ENCODE measurements around the gene KRTAP1-4. TPM values are rescaled to one million over a fixed set of nuclear protein-coding genes. Genes with fewer than 3 reads are reported as not detected.
"Not testable (repeated sequence)": the region's sequence is repeated elsewhere in the genome, so short reads cannot be mapped to it uniquely, and the experiment has no call there.

The KRTAP1-4 gene
- total RNA-seq, 1 donor from 2014 or later = not detected

GRCh38 chr17:41008811-41009210, 21.2 kb downstream of the KRTAP1-4 start, which contains the start of gene KRTAP3-1:
KRTAP3-1 (minus strand) TSS chr17:41009128; CDS start chr17:41009074, 54 bp downstream.
- no peak for DNase-seq
- H3K4me1 Mint-ChIP-seq = no peaks in the 10 kb centered on the region
- intact Hi-C loops (cut with micrococcal nuclease) = no loop called here
- peaks cover 14% of the 10 kb centered on the region for H3K27me3 Mint-ChIP-seq
- no peak for ATAC-seq (ENCODE audit: low read depth)
- no peaks in the 10 kb centered on the region for H3K9me3 Mint-ChIP-seq
- POLR2A ChIA-PET = no interaction called here
- no peak within 1 kb of the TSS for H3K4me3 Mint-ChIP-seq
- no peak within 1 kb of the TSS for H3K27ac Mint-ChIP-seq
- no peaks in the 10 kb centered on the region for H3K36me3 Mint-ChIP-seq (ENCODE audit: low read depth)
- no peak for TF ChIP-seq CTCF (IDR thresholded peaks at IDR 0.05)
- CTCF ChIA-PET = no interaction called here

GRCh38 chr17:41004397-41004796, 25.6 kb downstream of the KRTAP1-4 start:
- ChIA-PET POLR2A (interaction anchor here (0.5 kb wide), 1 partner anchor 193 kb away, joined by 5 read pairs; no protein-coding TSS in a partner anchor), CTCF (no interaction called here)
- H3K4me1 Mint-ChIP-seq = no peaks in the 10 kb centered on the region
- no peak overlapping the region for H3K27ac Mint-ChIP-seq
- DNase-seq (no peak), ATAC-seq (ENCODE audit: low read depth) (no peak)
- no peaks in the 10 kb centered on the region for H3K9me3 Mint-ChIP-seq
- intact Hi-C loops (cut with micrococcal nuclease) = no loop called here
- no peaks in the 10 kb centered on the region for H3K36me3 Mint-ChIP-seq (ENCODE audit: low read depth)
- H3K4me3 Mint-ChIP-seq = no peak overlapping the region
- no peak for TF ChIP-seq CTCF (IDR thresholded peaks at IDR 0.05)
- H3K27me3 Mint-ChIP-seq = peaks cover 18% of the 10 kb centered on the region

GRCh38 chr17:41003926-41004325, 26.1 kb downstream of the KRTAP1-4 start:
- Mint-ChIP-seq H3K27me3 (peaks cover 19% of the 10 kb centered on the region), H3K4me1 (no peaks in the 10 kb centered on the region), H3K27ac (no peak overlapping the region), H3K4me3 (no peak overlapping the region), H3K9me3 (no peaks in the 10 kb centered on the region), H3K36me3 (ENCODE audit: low read depth) (no peaks in the 10 kb centered on the region)
- DNase-seq (no peak), ATAC-seq (ENCODE audit: low read depth) (no peak)
- POLR2A ChIA-PET = interaction anchor here (0.5 kb wide), 1 partner anchor 194 kb away, joined by 5 read pairs; no protein-coding TSS in a partner anchor
- TF ChIP-seq CTCF (IDR thresholded peaks at IDR 0.05) = no peak
- intact Hi-C loops (cut with micrococcal nuclease) = no loop called here
- CTCF ChIA-PET = no interaction called here

DNA sequence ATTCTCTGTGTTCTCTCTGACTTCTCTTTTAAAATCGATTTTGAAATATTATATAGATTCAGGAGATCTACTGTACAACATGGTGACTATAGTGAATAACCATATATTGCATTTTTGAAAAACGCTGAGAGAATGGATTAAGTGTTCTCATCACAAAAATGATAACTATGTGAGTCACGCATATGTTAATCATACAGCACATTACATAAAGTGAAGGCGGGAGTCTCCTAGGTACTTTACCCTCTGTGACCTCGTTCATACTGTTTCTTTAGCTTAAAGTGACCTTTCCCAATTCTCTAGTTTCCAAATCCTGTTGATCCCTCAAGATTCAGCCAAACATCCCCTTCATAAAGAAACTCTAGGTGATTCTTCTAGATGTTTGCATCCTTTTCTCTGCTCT, 27.2 kb downstream of the KRTAP1-4 start:
- H3K4me1 Mint-ChIP-seq = no peaks in the 10 kb centered on the region
- ATAC-seq (ENCODE audit: low read depth) (no peak), DNase-seq (no peak)
- H3K4me3 Mint-ChIP-seq = no peak overlapping the region
- ChIA-PET CTCF (no interaction called here), POLR2A (no interaction called here)
- no peak for TF ChIP-seq CTCF (IDR thresholded peaks at IDR 0.05)
- H3K27me3 Mint-ChIP-seq = peaks cover 25% of the 10 kb centered on the region
- no peak overlapping the region for H3K27ac Mint-ChIP-seq
- H3K36me3 Mint-ChIP-seq (ENCODE audit: low read depth) = no peaks in the 10 kb centered on the region
- H3K9me3 Mint-ChIP-seq = no peaks in the 10 kb centered on the region
- intact Hi-C loops (cut with micrococcal nuclease) = no loop called here

- H3K4me3 Mint-ChIP-seq = no peak overlapping the region
- no peak for TF ChIP-seq CTCF (IDR thresholded peaks at IDR 0.05)
- no peaks in the 10 kb centered on the region for H3K4me1 Mint-ChIP-seq
- peaks cover 34% of the 10 kb centered on the region for H3K27me3 Mint-ChIP-seq
- no peak overlapping the region for H3K27ac Mint-ChIP-seq
- ATAC-seq (ENCODE audit: low read depth) (no peak), DNase-seq (no peak)
- no peaks in the 10 kb centered on the region for H3K36me3 Mint-ChIP-seq (ENCODE audit: low read depth)
- intact Hi-C loops (cut with micrococcal nuclease) = no loop called here
- no peaks in the 10 kb centered on the region for H3K9me3 Mint-ChIP-seq
- CTCF ChIA-PET = no interaction called here
- POLR2A ChIA-PET = no interaction called here
These were observed 28.2 kb downstream of the KRTAP1-4 start for GRCh38 chr17:41001795-41002194.

DNA sequence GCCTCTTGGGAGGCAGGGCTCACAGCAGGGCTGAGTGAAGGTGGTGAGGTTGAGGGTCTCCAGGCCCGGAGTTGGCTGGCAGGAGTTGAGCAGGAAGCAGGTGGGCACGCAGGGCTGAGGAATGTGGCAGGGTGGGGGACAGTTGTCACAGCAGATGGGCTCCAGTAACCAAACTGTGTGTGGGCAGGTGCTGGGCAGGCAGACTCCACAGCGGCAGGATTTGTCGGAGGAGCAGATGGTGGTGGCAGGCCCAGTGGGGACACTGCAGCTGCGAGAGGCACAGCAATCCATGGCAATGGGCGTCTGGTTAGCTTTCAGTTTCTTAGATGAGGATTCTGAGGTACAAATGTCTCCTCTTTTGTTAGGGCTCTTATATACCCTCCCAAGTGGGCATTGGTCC, 30.4 kb downstream of the KRTAP1-4 start, which contains the start of gene KRTAP3-2:
Gene KRTAP3-2 (minus strand): TSS at position 344 of the 400 bp plus-strand sequence. CDS start 53 bp downstream, at position 291.
- H3K9me3 Mint-ChIP-seq, POLR2A ChIA-PET: not testable (repeated sequence)

More for the DNA sequence above, 30.4 kb downstream of the KRTAP1-4 start, which contains the start of gene KRTAP3-2:
- peaks cover 34% of the 10 kb centered on the region for H3K27me3 Mint-ChIP-seq
- H3K36me3 Mint-ChIP-seq (ENCODE audit: low read depth); DNase-seq; ATAC-seq (ENCODE audit: low read depth); H3K4me3 Mint-ChIP-seq; CTCF ChIA-PET; H3K27ac Mint-ChIP-seq; intact Hi-C loops (cut with micrococcal nuclease); H3K4me1 Mint-ChIP-seq: not testable (repeated sequence)
